Activated CD4-positive, alpha-beta T cell treated with anti-CD3 and anti-CD28 coated beads for 24 hours (primary cell): ENCODE measurements around the gene MAP2K7.
"Not testable (repeated sequence)": the region's sequence is repeated elsewhere in the genome, so short reads cannot be mapped to it uniquely, and the experiment has no call there.

Source experiments
- DNase-seq, 2 donors: peaks; one replicate each; pipeline ENCODE4 v3.0.0-alpha.2; 2020; ENCODE audit warnings: low read depth in 2 of 2

Gene MAP2K7

DNA sequence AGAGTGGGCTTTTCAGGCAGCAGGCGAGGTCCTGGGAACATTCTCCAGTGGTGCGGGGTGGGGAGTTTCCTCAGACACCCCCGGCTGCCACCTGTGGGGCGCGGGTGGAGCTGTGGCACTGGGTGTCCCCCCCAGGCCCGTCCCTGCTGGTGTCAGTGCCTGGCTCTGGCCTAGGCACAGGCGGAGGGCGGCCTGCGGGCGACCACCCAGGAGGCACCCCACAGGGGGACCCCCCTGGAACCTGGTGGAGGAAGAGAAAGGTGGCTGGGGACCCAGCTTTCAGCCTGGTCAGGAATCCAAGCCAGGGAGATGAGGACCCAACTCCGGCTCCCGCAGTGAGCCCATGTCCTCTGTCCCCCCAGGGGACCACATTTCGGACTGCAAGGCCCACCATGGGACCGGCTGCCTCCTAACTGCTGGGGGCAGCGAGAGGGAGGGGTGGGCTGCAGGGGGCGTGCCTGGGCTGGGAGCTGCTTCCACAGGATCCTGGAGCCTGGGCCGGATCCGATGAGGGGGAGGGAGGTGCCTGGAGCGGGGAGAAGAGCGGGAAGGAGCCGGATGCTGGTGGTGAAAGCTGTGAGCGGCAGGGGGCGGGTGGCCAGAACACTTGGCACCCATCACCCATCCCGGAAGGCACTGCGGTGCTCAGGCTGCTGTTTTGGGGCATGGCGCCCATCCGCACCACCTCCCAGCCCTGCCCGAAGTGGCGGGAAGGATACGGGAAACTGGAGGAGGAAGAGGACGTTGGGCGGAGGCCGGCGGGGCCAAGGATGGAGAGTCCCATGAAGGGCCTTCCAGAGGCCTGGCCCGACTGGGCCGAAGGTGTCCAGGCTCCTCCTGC, 27.8 kb downstream of the MAP2K7 start:
- DNase-seq: no peak

DNA sequence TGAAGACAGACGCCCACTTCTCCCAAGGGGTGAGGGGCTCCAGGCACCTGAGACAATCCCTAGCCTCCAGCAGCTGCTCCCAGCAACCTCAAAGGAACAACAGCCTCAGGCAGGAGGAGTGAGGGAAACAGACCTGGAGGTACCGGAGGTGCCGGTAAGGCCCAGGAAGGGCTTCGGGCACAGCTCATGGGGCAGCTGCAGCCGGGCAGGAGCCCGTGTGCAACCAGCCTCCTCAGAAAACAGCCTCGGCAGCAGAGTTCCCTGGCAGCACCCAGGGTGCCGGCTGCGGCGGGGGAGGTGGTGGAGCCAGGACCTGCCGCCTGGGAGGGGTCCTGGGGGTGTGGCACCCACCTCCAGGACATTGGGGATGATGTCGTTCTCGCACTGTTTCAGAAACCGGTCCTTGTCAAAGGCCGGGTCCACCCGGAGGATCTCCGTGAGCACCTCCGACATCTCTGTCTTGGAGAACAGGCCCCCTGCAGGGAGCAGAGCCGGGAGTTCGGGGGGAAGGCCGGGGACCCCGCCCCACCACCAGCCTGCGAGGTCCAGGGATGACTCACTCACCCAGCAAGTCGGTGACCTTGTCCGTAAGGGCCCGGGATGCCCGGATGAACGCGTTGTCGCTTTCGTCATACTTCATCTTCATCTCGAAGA, 28.7 kb downstream of the MAP2K7 start:
- DNase-seq: no peak

DNA sequence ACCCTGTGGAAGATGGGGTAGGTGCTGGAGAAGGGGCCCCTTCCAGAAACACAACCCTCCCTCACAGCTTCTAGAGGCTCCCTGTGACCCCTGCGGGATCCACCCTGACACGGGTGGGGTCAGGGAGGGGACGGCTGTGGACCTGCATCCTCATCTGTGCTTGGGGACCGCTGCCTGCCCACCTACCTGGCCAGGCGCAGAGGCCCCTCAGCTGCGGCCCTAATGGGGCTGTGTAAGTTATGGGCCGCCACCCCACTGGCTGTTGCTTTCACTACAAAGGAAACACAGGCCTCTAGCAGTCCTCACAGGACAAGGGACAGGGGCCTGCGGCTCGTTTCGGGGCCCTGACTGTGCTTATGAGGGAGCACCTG, 29.2 kb downstream of the MAP2K7 start:
- DNase-seq: no peak

DNA sequence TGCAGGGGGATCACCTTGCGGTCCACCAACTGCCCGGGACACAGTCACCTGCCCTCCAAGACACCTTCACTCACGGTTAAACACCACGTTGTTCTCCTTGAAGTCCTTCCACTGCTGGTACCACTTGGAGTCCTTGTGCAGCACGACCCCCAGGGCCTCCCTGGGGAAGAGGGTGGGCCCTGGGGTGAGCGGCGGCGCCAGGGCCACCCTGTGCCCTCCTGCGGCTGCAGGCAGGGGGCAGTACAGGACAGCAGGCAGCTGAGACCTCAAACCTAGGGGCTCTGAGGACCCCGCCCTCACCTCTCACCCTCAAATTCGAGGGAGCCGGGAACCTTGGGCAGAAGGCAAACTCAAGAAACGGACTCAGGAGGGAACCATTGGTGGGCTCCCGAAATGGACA, 29.7 kb downstream of the MAP2K7 start:
- no peak for DNase-seq

DNA sequence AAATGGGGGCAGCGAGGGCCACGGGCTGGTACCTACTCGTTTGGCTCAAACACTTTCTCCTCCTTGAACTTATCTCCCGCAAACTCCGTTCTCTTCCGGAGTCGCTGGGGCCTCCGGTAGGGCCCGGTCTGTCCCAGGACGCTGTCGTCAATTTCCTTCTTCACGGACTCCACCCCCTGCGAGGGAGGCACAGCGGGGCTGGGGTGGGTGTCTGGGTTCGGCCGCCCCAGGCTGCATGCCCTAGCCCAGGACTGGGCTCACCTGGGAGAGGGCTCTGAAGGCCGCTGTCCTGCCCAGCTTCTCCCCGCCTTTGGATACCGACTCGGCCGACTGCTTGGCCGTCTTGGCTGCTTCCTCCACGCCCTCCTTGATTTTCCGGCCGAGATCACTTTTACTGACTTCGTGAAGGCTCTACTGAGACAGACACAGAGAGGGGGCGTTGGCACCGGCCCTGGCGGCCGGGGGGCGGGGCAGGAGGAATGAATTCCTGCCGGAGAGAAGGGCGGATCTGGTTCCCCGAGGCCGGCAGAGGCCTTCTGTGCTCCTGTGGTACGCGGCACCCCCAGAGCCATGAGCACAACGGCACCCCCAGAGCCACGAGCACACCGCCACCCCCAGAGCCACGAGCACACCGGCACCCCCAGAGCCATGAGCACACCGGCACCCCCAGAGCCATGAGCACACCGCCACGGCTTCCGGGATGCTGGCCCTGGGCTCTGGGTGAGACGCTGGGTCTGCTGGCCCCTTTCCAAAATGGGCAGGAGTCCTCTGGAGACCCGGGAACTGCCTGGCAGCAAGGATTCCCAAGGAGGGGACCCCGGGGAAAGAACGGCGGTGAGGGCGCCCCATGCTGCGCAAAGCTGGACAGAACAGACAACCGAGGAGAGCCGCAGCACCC, 30.4 kb downstream of the MAP2K7 start:
- no peak for DNase-seq

DNA sequence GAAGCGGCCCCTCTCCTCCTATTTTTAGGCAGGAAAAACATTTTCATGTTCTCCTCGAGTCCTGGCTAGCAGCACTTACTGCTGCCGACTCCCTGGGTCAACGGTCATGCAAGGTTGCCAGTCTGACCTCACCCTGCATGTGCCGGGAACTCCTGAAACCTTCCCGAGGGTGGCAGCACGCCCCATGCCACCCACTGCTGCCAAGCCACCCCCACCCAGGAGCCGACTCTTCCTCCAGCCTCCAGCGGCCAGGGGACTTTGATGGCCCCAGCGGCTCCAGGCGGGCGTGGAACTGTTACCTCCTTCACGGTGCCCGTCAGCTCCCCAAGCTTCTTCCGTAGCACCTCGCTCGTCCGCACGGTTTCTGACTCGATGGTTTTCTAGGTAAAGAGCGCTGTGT, 31.1 kb downstream of the MAP2K7 start:
- no peak for DNase-seq

DNA sequence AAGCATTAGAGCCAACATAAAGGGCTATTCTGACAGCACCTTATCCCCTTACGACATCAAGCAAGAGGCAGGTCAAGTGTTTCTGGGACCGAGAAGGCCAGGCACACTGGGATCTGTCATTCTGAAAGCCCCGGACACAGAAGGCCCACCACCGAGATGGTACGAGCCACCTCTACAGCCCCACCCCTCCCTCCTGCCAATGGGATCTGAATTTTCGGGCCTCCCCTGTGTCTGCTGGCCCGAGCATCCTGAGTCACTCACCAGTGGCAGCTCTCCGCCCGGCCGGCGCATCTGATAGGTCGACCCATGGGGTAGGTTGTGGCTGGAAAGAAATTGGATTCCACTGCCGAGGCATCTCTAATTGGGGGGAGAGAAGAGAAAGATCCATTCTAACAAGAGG, 37.2 kb downstream of the MAP2K7 start:
- DNase-seq: no peak

DNA sequence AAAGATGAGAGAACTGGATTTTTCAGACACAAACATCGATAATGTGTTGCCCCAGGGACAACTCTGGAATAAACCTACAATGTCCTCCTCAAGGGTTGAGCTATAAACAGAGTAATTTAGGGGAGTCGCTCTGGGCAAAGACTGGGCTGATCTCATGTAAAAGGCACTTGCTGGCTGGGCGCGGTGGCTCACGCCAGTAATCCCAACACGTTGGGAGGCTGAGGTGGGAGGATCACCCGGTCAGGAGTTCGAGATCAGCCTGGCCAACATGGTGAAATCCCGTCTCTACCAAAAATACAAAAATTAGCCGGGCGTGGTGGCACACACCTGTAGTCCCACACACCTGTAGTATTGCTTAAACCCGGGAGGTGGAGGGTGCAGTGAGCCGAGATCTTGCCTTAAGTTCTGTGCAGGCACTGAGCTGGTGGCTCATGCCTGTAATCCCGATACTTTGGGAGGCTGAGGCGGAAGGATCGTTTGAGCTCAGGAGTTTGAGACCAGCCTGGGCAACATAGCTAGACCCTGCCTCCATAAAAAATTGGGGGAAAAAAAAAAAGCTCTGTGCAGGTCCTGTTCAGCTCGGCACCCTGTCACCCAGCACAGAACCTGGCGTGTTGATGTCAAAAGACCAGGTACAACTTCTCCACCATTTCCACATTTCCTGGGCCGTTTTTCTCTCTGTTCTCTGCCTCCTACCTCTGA, 38.4 kb downstream of the MAP2K7 start:
- DNase-seq: no peak

DNA sequence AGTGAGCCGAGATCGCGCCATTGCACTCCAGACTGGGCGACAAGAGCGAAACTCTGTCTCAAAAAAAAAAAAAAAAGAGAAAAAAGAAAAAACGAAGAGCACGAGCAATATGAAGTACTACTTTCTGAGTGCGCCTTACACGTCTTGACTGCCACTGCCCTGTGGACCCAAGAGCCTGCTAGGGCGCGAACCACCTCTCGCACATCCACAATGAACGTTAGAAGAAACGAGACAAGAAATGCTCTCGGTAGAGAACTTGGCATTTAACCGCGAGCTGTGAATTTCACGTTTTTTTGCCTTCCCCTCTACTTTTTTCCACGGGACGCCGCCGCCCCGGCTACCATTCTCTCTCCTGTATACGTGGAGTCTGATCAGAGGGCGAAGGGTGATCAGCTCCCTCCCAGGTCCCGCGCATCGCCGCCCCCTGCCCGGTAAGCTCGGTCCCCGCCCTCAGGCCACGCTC, 39.3 kb downstream of the MAP2K7 start:
- no peak for DNase-seq

DNA sequence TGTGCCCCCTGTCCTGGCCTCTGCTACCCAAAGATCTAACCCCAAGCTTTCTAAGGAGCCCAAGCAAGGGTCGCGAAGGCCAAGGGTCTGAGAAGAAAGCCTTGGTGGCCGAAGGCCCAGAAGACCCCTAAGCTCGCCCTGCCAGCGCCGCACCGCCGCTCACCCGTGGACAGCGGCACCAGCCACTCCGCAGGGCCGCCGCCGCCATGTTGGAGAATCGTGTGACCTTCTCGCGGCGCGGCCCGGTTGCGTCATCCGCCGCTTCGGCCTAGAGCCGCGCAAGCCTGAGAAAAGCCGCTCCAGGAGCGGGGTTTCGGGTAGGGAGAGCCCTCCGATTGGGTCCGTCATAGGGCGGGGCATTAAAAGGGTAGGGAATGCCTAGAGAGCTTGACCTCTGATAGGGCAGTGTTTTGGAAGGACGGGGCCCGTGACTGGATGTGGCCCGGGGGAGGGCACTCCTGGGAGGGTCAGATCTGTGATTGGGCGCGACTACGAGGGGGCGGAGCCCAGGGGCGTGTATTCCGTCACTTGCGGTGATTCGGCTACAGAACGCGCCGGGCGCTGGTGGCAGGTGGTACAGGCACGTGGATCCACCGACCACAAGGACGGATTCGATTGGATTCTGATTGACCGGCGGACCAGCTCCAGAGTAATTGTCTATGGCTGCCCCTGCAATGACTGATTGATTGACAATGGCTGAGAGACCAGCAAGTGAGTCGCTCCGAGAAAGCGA, 39.9 kb downstream of the MAP2K7 start, which contains the start of gene TIMM44:
Gene TIMM44 (minus strand): TSS at position 223 of the 733 bp plus-strand sequence. CDS start 15 bp downstream, at position 208.
- peak; percentile 96 to 97 for DNase-seq

DNA sequence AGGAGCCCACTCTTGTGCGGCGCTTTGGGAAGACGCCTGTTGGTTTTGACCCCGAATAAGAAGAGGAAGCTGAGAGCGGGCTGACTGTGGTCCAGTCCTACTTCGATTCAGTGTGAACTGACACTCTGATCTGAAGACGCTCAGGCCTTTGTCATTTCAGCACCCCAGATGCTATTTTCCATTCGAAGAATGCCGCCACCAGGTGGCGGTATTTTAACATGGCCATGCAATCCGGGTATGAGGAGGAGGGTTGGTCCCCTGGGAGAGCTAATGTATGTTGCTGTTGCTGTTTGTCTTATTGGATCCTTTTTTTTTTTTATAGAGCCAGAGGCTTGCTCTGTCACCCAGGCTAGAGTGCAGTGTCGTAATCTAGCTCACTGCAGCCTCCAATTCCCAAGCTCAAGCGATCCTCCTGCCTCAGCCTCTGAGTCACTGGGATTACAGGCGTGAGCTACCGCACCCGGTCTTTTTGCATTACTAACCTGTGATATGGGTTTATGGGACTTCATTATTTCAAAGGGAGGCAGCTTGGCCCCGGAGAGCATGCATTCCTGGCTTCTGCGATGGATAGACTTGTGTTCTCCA, 40.6 kb downstream of the MAP2K7 start:
- peak; percentile 81 to 86 for DNase-seq

DNA sequence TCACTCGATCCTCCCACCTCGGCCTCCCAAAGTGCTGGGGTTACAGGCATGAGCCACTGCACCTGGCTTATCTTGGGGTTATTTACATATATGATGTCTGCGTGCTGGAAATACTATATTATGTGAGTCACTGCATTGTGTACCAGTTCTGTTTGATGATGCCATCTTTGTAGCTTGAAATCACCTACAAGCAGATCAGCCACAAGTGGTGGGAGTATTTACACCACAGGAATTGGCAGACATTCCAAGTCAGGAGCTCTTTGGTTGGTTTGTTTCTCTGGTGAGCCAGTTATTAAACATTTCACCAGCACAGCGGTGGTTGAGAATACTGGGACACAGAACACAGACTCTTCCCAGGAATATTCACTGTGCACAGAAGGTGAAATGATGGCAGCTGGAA, 44.3 kb downstream of the MAP2K7 start:
- DNase-seq: no peak

DNA sequence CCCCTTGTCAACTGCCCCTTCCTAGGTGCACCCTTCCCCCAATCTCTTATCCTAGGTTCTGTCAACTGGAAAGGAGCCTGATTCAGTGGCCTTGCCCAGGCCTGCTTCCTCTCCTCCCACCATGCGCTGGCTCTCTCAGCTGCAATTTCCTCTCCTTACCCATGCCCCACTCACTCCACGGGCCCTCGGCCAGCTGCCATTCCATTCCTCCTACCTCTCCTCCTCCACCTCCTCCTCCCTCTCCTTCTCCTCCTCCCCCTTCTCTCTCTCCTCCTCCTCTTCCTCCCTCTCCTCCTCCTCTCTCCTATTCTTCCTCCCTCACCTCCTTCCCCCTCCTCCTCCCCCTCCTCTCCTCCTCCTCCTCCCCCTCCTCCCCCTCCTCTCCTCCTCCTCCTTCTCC, 49.4 kb downstream of the MAP2K7 start:
- no peak for DNase-seq

DNA sequence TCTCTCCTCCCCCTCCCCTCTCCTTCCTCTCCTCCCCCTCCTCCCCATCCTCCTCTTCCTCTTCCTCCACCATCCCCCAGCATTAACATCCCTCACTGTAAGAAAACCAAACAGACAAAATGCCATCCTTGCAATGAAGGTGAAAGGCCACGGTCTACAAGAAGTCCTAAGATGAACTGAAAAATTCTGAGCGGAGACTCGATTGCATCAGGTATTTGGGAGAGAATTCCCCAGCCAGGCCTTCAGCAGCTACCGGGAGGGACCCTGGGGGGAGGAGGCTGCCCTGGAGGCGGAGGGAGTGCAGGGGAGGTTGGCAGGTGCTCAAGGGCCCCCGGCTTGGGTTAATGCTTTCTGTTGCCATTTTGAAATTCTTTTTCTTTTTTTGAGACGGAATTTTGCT, 49.9 kb downstream of the MAP2K7 start:
- no peak for DNase-seq

DNA sequence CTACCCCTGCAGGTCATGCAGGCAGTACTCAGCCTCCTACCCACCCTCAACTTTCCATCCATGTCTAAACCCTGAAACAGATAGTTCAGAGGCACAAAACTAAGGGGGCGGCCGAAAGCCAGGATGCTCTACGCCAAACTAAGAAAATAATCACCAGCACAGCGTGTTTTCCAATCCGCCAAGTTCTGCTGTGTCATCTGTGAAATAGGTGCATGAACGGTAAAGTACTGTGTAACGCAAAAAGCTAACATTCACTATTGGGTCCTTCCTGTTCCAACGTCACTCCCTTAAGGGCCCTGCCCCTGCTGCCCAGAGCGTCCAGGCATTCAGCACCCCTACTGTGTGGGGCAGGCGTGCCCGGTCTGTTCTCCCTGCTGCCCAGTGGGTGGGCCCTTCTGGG, 52.0 kb downstream of the MAP2K7 start:
- no peak for DNase-seq

DNA sequence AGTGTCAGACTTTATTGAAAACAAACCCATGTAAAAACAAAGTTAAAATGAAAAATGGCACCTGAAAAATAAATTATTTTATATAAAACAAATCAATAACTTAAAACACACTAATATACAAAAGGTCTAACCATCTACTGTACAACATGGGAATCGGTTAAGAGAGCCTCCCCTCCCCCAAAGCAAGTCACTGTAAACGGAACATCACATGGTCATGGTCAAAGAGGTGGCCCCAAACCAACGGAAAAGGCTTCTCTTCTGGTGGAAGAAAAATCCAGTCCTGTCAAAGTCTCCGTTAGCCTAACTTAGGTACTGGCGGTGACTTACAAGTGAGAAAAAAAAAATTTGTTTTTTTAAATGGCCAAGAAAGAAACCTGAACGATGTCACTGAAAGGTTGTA, 55.5 kb downstream of the MAP2K7 start:
- DNase-seq: no peak

DNA sequence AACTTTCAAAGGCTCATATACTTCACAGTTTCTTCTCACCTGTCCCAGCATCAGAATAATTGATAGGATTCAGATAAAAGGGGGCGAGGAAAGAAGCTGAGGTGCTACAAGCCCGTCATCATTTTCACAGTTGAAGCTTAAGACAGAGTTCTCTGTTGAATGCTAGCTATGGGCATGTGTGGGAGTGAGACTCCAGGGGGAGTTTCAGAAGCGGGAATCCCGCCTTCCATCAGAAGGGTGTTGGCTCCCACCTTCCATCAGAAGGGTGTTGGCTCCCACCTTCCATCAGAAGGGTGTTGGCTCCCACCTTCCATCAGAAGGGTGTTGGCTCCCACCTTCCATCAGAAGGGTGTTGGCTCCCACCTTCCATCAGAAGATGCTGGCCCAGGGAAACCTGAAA, 57.4 kb downstream of the MAP2K7 start:
- DNase-seq: not testable (repeated sequence)

DNA sequence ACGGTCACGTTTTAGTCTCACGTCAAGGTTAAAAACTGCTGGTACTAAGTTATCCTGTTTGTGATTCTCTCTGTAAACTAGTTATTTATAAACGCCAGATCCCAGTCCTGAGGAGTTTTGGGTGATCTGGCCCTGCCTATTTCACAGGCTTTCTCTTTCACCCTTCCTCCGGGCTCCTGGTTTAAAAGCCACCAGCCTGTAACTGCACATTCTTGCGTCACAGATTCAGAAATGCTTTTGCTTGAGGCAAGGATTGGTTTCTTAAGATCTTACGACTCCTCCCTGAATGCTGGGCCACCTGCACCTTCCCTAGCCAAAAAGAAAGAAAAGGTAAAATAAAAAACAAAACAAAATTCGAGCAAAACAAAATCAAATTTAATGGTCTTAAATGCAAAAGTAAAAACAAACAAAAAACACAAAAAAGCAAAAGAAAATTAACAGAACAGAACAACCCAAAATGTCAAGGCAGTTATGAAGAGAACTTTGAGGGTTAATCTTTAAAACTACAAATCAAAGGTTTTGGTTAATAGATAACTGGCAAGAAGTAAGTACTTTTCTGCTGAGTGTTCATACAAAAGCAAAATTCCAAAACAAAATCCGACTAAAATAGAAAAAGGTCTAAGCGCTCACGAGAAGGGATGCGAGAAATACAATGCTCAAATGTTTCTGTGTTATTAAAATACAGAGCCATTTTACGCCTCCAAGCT, 58.4 kb downstream of the MAP2K7 start:
- DNase-seq: no peak

DNA sequence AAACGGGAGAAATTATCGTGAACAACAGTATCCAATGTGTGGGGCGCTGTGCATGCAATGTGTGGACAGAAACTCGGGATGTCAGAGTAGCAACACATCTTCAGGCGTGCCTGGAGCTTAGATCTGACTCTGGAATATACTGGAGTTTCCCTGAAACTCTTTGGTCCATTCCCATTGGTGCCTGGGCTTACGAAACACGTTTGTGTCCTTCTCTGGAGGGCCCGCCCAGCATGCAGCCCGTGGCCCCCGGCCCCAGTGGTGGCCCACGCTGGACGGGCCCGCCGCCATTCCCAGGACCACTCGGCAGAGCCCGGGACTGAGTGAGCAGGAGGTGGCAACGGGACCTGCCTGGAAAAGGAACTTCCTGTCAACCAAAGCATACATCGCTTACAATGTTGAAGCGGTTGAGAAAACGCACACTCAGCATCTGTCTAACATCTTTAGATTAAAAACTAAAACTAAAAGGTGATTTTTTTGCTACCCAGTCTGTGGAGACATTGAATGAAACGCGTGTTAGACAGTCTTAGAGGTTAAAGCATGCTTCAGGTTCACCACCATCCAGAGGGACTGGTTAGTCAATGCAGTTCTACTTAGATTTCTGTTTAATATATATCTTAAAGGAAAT, 59.1 kb downstream of the MAP2K7 start:
- no peak for DNase-seq
